Stimulated activated CD4-positive, alpha-beta T cell treated with anti-CD3 and anti-CD28 coated beads, Interleukin-1b, Interleukin-23, amount 100 ng/mL, for 24 hours (primary cell): ENCODE results near the gene LIMS1.
"Not testable (repeated sequence)": the region's sequence is repeated elsewhere in the genome, so short reads cannot be mapped to it uniquely, and the experiment has no call there.

Source experiments
- DNase-seq, 4 experiments: peaks; one replicate each; pipeline ENCODE4 v3.0.0-alpha.2; 2020; ENCODE audit warnings: low read depth in 4 of 4, low spot score in 1 of 4

Gene LIMS1

DNA sequence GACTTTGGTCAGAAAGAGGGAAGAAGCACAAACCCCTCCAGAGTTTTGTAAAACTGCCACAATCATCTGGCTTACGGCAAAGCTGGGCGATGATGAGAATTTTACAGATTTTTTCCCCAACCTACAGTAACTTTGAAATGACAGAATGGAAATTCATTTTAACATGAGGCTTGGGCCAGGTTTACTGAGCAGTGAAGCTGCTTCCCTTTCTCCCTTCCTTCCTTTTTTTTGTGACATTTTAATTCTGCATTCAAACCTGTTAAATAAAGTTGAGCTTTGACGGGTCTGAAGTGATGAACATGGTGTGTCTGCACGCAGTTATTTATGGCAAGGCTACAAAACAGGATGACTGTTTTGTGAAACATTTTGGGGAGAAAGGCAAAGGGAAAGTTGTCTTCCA, 123.2 kb downstream of the LIMS1 start:
- DNase-seq = not testable (repeated sequence)

DNA sequence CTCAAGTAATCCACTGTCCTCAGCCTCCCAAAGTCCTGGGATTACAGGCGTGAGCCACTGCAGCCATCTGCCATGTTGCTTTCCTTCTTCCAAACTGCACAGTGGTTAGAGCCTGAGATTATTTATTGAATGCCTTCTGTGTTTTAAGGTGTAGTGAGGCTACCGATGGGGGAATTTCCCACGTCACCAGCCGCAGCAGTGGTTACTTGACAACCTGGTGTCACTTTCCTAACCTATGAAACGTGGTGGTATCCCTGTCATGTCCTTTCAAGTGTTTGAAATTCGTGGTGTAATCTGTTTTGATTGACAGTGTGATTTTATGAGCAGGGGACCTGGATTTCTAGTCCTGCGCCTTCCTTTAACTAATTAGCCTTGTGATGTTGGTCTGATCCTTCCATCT, 124.3 kb downstream of the LIMS1 start:
- not testable (repeated sequence) for DNase-seq

DNA sequence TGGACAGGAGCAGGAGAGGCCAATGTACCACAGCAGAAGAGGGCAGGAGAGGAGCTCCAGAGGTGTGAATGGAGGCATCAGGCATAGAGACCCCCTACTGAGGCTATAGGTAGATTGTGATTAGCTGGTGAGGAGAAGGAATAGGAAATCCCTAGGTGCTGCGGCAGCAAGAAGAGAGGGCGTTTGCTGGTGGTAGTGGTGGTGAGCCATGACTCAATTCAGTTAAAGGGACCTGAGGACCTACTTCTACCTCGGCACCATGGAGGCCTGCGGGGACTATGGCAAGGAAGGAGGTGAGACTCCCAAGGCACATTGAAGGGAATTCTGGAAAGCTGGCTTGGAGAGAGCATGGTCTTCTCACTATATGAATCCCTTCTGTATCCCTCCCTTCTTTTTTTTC, 127.2 kb downstream of the LIMS1 start:
- DNase-seq = not testable (repeated sequence)

DNA sequence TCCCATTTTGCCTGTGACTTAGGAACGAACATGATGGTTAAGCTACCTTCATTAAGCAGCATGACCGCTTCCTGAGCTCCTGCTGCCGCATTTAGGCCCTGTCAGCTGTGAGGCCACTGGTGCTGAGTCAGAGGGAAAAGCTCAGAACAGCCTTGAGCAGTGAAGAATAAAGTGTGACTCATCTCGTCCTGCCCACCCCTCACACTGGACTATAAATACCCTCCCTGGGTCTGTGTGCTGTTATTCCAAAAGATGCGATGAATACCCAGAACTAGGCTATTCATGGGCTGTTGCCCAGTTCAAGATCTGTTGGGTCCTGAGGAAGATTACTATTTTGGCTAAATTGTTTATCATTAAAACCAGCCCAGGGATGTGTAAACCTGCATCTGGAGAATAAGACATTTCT, 127.9 kb downstream of the LIMS1 start:
- DNase-seq = not testable (repeated sequence)

DNA sequence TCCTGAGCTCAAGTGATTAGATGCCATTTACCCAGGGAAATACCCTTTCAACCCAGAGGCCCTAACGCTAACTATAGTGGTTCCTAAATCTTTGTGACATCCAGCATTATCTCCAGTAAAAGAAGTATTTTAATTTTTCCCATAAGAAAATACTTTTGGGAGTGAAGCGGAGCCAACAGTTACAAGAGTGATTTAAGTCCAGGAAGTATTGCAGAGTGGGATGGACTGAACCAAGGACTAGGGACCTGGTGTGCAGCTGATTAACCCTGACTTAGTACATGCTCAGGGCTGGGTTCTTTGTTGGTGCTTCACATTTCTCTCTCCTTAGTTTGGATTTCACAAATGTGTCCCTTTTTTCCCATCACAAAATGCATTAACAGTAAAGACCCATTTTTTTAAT, 129.1 kb downstream of the LIMS1 start:
- DNase-seq = not testable (repeated sequence)

DNA sequence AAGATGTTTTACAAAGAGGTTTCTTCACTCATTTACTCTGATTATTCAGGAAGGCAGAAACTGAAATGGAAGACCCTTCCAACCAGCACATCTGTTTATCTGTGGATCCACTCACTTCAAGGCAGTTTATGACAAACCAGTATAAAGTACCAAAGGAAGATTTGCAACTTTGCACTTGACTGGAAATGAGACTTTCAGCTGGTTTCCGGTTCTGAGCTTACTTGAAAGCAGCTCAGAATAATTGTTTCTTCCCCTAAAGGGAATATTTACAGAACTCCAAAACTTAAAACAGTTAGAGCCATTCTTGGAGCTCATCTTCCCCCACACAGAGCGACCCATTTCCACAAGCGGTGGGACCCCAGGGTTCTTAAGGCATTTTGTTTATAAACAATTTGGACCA, 129.8 kb downstream of the LIMS1 start:
- not testable (repeated sequence) for DNase-seq

DNA sequence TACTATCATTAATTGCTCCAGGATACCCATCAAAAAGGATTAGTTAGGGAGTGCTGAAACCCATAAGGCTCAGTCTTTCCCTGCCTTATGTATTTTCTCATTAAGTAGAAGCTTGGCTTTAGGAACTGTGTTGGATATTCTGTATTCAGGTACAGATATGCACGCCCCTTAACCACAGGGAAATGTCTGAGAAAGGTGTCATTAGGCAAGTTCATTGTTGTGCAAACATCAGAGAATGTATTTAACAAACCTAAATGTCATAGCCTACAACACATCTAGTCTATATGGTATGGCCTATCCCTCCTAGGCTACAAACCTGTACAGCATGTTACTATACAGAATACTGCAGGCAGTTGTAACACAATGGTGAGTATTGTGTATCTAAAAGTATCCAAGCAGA, 130.7 kb downstream of the LIMS1 start:
- DNase-seq = not testable (repeated sequence)

DNA sequence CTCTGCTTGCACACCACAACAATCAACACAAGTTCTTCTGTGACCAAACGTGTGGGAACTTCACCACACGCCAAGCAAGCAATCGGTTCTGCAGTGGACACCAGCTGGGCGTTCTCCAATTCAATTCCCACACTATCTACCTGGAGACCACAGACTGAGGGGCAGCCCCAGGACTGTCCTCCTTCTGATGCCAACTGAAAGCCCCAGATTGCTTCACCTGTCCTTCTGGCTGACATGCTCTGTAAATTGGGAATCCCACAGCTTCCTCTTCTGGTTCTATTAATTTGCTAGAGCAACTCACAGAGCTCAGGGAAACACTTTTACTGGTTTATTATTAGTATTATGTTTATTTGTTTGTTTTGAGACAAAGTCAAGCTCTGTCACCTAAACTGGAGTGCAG, 131.7 kb downstream of the LIMS1 start:
- DNase-seq = not testable (repeated sequence)

DNA sequence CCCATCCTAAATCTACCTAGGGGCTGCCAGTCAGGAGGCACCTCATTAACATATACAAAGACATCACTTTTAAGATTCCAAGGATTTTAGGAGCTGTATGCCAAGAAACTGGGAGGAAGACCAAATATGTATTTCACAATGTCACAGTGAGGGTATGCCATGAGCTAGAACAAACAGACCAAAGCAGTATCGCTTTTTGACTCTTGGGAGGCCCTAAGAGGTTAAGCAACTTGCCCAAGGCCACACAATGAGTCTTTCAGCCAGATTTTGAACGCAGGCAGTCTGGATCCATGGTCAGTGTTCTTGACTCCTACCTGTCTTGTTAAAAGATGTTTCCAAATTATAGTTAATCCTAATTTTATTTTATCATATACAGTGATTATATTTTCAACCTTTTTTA, 132.9 kb downstream of the LIMS1 start:
- not testable (repeated sequence) for DNase-seq

DNA sequence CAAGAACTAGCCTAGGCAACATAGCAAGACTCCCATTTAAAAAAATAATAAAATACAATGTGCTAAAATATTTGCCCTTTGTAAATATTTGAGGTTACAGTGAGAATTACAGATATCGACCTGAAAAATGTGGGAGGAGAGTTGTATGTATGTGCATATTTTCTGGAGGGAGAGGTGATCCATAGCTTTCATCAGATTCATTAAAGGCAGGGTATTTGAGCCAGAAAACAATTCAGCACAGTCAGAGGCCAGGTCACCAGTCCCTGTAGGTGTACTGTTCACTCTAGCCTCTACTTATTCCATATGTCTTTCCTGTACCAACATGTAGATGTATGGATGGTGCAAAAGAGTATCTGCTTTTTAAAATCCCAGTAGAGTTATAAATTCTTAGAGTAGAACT, 136.0 kb downstream of the LIMS1 start:
- not testable (repeated sequence) for DNase-seq

DNA sequence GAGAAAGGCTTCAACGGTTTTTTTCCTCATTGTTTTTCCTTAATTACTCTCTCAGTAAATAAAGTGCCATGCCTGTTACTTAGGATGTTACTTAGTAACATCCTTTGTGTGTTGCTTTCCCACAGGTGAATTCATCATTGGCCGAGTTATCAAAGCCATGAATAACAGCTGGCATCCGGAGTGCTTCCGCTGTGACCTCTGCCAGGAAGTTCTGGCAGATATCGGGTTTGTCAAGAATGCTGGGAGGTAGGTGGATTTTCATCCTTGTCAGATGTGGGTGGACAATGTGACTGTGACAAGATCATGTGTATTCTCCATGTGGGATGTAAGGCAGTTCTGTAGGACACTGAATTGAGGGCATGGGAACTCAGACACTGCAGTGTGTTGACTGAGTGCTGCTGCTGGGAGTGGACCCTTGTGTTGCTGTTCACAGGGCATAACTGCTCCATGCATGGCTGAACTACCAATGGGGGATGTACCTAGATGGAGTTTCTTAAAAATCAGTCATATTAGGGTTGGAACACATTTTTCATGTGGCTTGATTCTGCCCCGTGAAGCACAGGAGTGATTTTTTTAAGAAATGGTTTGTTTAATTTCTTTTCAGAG, 138.0 kb downstream of the LIMS1 start:
- DNase-seq = not testable (repeated sequence)

DNA sequence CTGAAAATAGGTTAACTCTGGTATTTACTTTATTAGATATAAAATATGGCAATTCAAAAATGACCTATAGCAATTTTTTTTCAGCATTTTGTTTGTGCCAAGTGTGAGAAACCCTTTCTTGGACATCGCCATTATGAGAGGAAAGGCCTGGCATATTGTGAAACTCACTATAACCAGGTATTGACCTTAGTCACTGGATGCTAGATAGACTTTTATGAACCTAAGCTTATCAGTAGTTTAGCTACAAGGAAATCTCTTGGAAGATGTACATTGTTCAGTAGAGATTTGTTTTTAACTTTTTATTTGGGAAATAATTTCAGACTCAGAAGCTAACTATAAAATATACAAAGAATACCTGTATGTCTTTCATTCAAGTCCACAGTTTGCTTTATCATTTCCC, 142.3 kb downstream of the LIMS1 start:
- DNase-seq = not testable (repeated sequence)

DNA sequence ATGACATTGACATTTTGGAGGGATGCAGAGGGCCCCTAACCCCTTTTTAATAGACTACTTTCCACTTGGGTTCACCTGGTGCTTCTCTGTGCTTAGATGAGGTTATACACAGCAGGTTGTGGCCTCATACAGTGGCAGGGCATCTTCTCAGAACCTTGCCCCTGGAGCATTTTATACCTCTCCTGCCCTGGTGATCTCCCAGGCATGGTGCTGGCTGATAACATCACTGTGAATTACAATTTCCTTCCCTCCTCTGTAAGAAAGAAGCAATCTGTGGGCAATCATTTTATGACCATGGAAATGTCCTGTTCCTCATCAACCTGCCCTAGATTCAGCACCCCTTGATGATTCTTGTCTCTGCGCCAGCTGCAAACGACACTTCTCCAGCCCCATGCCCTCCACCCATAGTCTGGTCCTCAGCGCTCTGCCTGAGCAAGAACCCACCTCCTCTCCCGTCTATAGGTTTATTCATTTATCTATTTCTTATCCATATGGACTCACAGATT, 143.0 kb downstream of the LIMS1 start:
- DNase-seq = not testable (repeated sequence)

DNA sequence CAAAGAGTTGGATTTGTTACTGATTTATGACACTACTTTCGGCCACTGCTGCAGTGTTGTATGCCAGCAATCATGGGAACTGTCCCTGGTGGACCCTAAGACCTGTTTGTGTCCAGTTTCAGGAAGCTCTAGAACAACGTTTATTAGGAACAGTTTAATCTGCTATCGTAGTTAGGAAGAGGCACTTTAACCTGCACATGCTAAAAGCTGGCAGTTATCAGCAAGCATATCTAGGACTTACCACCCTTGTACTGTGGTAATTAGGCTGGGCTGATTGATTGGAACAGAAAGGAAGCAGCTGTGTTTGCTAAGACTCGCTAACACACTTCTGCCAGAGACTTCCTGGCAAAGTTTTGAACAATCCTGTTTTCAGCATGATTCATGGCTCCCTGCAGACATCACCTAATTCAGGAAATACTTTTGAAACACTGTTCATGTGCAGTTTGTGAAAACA, 144.0 kb downstream of the LIMS1 start:
- DNase-seq = not testable (repeated sequence)

DNA sequence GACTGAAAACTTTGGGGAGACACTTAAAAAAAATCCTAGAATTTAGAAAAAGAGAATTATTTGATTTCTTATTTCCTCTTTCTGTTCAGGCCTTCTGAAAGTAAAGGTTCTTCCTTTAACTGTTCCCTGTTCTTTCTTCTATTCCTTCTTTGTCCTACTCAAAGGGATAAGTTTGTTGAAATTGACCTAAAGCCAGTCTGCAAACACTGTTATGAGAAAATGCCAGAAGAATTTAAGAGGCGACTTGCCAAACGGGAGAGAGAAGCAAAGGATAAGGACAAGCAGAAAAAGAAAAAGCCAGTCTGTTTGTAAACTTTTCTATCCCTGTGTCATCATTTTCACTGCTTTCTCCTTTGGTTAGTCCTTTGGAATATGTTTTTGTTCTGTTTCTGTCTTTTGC, 146.5 kb downstream of the LIMS1 start:
- DNase-seq = not testable (repeated sequence)

DNA sequence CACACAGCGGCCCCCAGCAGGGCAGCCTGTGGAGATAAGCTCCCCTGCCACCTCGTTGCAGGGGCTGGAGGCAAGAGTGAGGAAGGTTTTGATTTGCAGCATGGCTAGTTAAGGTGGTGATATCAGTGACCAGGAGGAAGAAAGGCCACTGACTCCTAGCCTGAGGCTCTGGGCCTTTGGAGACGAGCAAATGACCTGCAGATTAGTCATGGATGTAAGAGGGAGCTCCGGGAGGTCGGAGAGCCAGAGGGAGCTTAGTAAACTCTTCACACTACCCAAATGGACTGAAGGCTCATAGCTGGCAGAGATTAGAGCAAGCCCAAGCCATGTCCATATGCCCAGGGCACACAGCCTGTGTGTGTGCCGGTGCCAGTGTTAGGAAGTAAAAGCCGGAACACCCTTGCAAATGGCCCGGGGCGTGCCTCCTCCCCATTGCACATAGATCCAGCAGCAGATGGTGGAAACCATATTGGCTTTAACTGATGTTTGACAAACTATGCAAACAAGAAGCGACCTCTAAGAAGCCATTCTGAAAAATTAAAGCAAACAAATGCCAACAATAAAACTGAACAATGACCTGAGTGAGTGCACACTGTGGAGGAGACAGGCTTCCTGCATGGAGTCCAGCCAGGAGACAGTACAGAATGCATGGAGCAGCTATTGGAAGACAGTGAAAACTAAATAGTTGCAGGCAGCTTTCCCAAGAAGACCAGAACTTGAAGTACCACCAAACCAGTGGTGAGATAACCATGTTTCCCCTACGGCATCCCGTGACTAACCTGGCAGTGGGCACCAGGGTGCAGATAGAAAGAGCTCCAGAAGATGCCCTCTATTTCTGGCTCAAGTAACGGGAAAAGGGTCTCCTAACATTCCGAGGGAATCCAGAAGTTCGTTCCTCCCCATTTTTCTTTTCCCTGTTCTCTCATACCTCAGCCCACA, 154.8 kb downstream of the LIMS1 start:
- not testable (repeated sequence) for DNase-seq

DNA sequence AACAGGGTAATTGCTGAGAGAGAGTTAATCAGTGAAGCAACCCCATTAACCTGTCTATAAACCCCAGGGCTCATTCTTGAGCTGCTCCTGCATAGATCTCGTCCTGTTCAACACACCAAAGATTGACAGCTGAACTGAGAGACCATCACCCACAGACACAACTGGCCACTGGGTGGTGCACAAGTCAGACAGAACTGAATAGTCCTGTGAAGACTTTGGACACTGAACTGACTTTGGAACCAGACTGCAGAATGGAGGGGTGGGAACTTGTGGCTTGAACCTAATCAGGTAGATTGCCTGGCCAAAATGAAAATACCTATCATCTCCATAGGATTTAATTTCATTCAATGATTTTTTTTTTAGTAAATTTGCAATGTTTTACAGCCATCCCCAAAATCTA, 155.7 kb downstream of the LIMS1 start:
- not testable (repeated sequence) for DNase-seq

DNA sequence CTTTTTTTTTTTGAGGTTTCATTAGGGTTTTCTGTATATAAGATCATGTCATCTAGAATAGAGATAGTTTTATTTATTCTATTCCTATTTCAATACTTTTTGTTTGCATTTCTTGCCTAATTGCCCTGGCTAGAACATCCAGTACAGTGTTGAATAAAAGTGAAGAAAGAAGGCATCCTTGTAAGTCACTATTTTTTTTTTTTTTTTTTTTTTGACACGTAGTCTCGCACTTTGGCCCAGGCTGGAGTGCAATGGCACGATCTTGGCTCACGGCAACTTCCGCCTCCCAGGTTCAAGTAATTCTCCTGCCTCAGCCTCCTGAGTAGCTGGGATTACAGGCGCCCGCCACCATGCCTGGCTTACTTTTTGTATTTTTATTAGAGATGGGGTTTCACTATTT, 157.2 kb downstream of the LIMS1 start:
- DNase-seq = no peak

DNA sequence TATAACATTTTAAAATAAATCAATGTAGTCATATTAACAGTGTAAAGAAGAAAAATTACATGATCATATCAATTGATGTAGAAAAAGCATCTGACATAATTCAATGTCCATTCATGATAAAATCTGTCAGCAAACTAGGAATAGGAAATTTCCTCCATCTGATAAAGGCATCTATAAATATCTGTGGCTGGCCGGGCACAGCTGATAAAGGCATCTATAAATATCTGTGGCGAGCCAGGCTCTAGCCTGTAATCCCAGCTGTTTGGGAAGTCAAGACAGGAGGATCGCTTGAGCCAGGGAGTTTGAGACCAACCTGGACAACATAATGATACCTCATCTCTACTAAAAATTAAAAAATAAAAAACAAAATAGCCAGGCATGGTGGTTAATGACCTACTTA, 166.9 kb downstream of the LIMS1 start:
- DNase-seq = no peak

DNA sequence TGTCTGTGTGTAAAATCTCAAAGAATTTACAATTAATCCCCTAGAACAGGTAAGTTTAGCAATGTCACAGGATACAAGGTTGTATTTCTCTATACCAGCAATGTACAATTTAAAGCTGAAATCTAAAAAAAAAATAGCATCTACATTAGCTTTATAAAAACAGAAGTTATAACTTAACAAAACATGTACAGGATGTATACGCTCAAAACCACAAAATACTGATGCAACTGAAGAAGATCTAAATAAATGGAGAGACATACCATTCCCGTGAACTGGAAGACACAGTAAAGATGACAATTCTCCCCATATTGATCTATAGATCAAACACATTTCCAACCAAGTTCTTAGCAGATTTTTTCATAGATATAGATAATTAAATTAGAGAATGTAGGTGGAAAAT, 167.5 kb downstream of the LIMS1 start:
- no peak for DNase-seq

DNA sequence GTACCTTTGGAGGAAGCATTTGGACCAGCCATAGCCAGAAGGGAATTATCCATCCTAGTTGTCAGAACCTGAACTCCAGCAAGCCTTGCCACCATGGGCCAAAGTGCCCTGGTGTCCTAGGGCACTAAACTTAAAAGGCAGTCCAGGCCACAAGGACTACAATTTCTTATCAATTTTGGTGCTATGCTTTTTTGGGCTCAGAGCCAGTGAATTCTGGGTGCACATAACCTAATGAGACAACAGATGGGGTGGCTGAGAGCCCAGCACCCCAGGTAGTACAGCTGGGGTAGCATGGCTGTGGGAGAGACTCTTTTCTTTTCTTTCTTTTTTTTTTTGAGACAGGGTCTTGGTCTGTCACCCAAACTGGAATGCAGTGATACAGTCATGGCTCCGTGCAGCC, 170.6 kb downstream of the LIMS1 start:
- DNase-seq = no peak

DNA sequence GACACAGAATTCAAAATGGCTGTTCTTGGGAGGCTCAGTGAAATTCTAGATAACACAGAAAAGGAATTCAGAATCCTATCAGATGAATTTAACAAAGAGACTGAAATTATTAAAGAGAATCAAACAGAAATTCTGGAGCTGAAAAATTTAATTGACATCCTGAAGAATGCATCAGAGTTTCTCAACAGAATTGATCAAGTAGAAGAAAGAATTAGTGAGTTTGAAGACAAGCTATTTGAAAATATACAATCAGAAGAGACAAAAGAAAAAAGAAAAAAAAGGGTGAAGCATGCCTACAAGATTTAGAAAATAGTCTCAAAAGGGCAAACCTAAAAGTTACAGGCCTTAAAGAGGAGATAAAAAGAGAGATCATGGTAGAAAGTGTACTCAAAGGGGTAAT, 173.0 kb downstream of the LIMS1 start:
- DNase-seq = no peak
